SK-N-SH treated with all-trans-retinoic acid at 6 μM for 48 hours (cell line): ENCODE measurements around the gene RO60.

Experiments
- ATAC-seq: fragments of 200-7000 bp; cut with Tn5 transposase; 3 replicates; pipeline ENCODE4 v1.9.1; 2020; ENCODE audit warnings: mild to moderate bottlenecking, moderate library complexity
- BACH2 ChIP-seq: fragments of 250-450 bp; sonication (Bioruptor Pico); IDR thresholded peaks from 2 replicates; pipeline ENCODE4 v1.9.0; 2021; ENCODE audit warnings: mild to moderate bottlenecking, borderline replicate concordance
- CSDC2 ChIP-seq: fragments of 250-450 bp; sonication (Bioruptor Pico); IDR thresholded peaks from 2 replicates; pipeline ENCODE4 v1.5.0; 2020; ENCODE audit warnings: mild to moderate bottlenecking, moderate library complexity
- CSRNP3 ChIP-seq: fragments of 250-450 bp; sonication (Bioruptor Pico); IDR thresholded peaks from 2 replicates; pipeline ENCODE4 v1.5.1; 2021; ENCODE audit warnings: mild to moderate bottlenecking, moderate library complexity
- ESRRG ChIP-seq: fragments of 250-450 bp; sonication (Bioruptor Pico); IDR thresholded peaks from 2 replicates; pipeline ENCODE4 v1.6.1; 2021; ENCODE audit warnings: mild to moderate bottlenecking
- GLIS3 ChIP-seq: fragments of 250-450 bp; sonication (Bioruptor Pico); IDR thresholded peaks from 2 replicates; pipeline ENCODE4 v1.5.0; 2020; ENCODE audit warnings: mild to moderate bottlenecking, moderate library complexity
- ISL1 ChIP-seq: fragments of 250-450 bp; sonication (Bioruptor Pico); IDR thresholded peaks from 2 replicates; pipeline ENCODE4 v2.1.2; 2022; ENCODE audit warnings: mild to moderate bottlenecking, moderate library complexity
- OSR1 ChIP-seq: fragments of 250-450 bp; sonication (Bioruptor Pico); IDR thresholded peaks from 2 replicates; pipeline ENCODE4 v1.8.0; 2022; ENCODE audit warnings: moderate library complexity, mild to moderate bottlenecking, inconsistent platforms
- POU6F1 ChIP-seq: fragments of 250-450 bp; sonication (Bioruptor Pico); IDR thresholded peaks from 2 replicates; pipeline ENCODE4 v1.8.0; 2021; ENCODE audit warnings: low read depth, mild to moderate bottlenecking, moderate library complexity, borderline replicate concordance
- PPARA ChIP-seq: fragments of 250-450 bp; sonication (Bioruptor Pico); IDR thresholded peaks from 2 replicates; pipeline ENCODE4 v1.5.0; 2020; ENCODE audit warnings: mild to moderate bottlenecking, borderline replicate concordance
- SNAI2 ChIP-seq: fragments of 250-450 bp; sonication (Bioruptor Pico); IDR thresholded peaks from 2 replicates; pipeline ENCODE4 v1.5.0; 2020; ENCODE audit warnings: mild to moderate bottlenecking, moderate library complexity
- TCF4 ChIP-seq: fragments of 250-450 bp; sonication (Bioruptor Pico); IDR thresholded peaks from 2 replicates; pipeline ENCODE4 v1.8.0; 2021; ENCODE audit warnings: mild to moderate bottlenecking, moderate library complexity, borderline replicate concordance
- TOX ChIP-seq: fragments of 250-450 bp; sonication (Bioruptor Pico); IDR thresholded peaks from 2 replicates; pipeline ENCODE4 v1.8.0; 2021; ENCODE audit warnings: mild to moderate bottlenecking, moderate library complexity, borderline replicate concordance
- ZC3H10 ChIP-seq: fragments of 250-450 bp; sonication (Bioruptor Pico); IDR thresholded peaks from 2 replicates; pipeline ENCODE4 v1.5.1; 2021; ENCODE audit warnings: mild to moderate bottlenecking, moderate library complexity
- ZFP3 ChIP-seq: fragments of 250-450 bp; sonication (Bioruptor Pico); IDR thresholded peaks from 2 replicates; pipeline ENCODE4 v1.5.0; 2020; ENCODE audit warnings: mild to moderate bottlenecking, moderate library complexity
- ZFP30 ChIP-seq: fragments of 450-650 bp; formaldehyde crosslinking; IDR thresholded peaks from 2 replicates; pipeline ENCODE4 v1.5.0; 2022; ENCODE audit warnings: mild to moderate bottlenecking, moderate library complexity
- ZNF565 ChIP-seq: fragments of 450-650 bp; formaldehyde crosslinking; conservative IDR thresholded peaks from 2 replicates; pipeline ENCODE4 v1.5.0; 2020; ENCODE audit warnings: low read depth, mild to moderate bottlenecking, moderate library complexity
- ZNF70 ChIP-seq: fragments of 450-650 bp; formaldehyde crosslinking; IDR thresholded peaks from 2 replicates; pipeline ENCODE4 v1.5.0; 2020; ENCODE audit warnings: mild to moderate bottlenecking, moderate library complexity
- ZNF8 ChIP-seq: fragments of 450-650 bp; formaldehyde crosslinking; IDR thresholded peaks from 2 replicates; pipeline ENCODE4 v1.5.0; 2020; ENCODE audit warnings: mild to moderate bottlenecking, moderate library complexity
- TF ChIP-seq, protein P1 (sequence below): fragments of 250-450 bp; sonication (Bioruptor Pico); IDR thresholded peaks from 2 replicates; pipeline ENCODE4 v1.5.0; 2020; ENCODE audit warnings: mild to moderate bottlenecking, moderate library complexity
- TF ChIP-seq, protein P2 (sequence below): fragments of 250-450 bp; sonication (Bioruptor Pico); IDR thresholded peaks from 2 replicates; pipeline ENCODE4 v1.8.0; 2020; ENCODE audit warnings: mild to moderate bottlenecking, moderate library complexity, borderline replicate concordance
- TF ChIP-seq, protein P3 (sequence below): fragments of 250-450 bp; sonication (Bioruptor Pico); IDR thresholded peaks from 2 replicates; pipeline ENCODE4 v1.5.1; 2020; ENCODE audit warnings: low read depth, mild to moderate bottlenecking, moderate library complexity

The RO60 gene

GRCh38 chr1:193013005-193013404 lies 46.4 kb upstream of the RO60 start (continued):
- TF ChIP-seq, protein P1, sequence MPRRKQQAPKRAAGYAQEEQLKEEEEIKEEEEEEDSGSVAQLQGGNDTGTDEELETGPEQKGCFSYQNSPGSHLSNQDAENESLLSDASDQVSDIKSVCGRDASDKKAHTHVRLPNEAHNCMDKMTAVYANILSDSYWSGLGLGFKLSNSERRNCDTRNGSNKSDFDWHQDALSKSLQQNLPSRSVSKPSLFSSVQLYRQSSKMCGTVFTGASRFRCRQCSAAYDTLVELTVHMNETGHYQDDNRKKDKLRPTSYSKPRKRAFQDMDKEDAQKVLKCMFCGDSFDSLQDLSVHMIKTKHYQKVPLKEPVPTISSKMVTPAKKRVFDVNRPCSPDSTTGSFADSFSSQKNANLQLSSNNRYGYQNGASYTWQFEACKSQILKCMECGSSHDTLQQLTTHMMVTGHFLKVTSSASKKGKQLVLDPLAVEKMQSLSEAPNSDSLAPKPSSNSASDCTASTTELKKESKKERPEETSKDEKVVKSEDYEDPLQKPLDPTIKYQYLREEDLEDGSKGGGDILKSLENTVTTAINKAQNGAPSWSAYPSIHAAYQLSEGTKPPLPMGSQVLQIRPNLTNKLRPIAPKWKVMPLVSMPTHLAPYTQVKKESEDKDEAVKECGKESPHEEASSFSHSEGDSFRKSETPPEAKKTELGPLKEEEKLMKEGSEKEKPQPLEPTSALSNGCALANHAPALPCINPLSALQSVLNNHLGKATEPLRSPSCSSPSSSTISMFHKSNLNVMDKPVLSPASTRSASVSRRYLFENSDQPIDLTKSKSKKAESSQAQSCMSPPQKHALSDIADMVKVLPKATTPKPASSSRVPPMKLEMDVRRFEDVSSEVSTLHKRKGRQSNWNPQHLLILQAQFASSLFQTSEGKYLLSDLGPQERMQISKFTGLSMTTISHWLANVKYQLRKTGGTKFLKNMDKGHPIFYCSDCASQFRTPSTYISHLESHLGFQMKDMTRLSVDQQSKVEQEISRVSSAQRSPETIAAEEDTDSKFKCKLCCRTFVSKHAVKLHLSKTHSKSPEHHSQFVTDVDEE (CRISPR knock-in tag), result no peak
- TF ChIP-seq SNAI2, result no peak
- TF ChIP-seq BACH2, result no peak
- TF ChIP-seq ZFP3, result no peak
- TF ChIP-seq, all 23 proteins: peak for 0

DNA sequence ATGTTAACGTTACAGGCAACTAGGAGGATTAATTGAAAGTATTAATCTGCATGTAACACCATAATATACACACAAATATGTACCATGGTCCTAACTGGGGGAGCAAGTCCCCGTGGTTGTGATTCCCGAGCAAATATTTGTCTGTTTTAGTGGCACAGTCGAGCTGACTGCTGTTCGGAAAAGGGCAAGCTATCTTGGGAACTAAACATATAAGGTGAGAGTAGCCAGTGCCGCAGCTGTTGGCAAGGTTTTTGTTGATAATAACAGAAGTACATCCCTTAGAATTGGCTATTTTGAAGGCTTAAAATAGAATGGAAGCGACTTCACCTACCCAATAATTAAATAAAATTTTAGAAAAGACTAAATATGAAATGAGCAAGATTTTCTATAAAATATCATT lies 45.7 kb upstream of the RO60 start:
- TF ChIP-seq SNAI2 (no peak), POU6F1 (CRISPR knock-in tag) (no peak), TOX (CRISPR knock-in tag) (no peak)
- no peak for ATAC-seq

DNA sequence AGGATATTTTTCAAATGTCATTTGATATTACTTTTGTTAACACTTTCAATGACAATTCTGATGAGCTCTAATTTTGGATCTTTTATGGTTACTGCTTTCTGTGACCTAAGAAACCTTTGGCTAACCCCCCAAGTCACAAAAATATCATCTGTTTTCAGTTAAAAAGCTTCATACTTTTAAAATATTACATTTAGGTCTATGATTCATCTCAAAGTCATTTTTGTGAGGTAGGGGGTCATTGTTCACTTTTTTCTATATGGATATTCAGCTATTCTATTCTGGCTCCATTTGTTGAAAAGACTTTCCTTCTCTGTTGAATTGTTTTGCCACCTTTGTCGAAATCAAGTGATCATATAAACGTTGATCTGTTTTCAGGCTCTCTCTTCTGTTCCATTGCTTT lies 45.0 kb upstream of the RO60 start:
- TF ChIP-seq TCF4 (CRISPR knock-in tag), result no peak
- TF ChIP-seq, protein P2, sequence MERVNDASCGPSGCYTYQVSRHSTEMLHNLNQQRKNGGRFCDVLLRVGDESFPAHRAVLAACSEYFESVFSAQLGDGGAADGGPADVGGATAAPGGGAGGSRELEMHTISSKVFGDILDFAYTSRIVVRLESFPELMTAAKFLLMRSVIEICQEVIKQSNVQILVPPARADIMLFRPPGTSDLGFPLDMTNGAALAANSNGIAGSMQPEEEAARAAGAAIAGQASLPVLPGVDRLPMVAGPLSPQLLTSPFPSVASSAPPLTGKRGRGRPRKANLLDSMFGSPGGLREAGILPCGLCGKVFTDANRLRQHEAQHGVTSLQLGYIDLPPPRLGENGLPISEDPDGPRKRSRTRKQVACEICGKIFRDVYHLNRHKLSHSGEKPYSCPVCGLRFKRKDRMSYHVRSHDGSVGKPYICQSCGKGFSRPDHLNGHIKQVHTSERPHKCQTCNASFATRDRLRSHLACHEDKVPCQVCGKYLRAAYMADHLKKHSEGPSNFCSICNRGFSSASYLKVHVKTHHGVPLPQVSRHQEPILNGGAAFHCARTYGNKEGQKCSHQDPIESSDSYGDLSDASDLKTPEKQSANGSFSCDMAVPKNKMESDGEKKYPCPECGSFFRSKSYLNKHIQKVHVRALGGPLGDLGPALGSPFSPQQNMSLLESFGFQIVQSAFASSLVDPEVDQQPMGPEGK, result no peak
- TF ChIP-seq ZNF70, result no peak
- TF ChIP-seq ZFP3, result no peak
- TF ChIP-seq OSR1 (CRISPR knock-in tag), result no peak
- TF ChIP-seq TOX (CRISPR knock-in tag), result 0 out of 2 replicates have a peak, but pooled peaks have one; percentile 58

DNA sequence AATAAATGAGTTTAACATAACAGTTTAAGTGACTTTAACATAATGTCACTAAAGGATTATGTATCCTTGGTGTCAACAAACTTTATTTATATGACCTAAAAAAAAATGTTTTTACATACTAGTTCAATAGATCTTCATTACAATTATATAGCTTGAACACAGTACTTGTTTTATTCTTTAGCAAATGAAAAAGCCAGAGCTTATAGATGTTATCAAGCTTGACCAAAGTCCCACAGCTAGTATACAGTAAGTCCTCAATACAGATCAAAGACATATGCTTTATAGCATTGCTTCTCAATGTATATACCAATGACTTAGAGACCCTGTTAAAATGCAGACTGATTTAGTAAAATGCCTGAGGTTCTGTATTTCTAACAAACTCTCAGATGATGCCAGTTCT lies 42.6 kb upstream of the RO60 start:
- no peak for ATAC-seq
- no peak for TF ChIP-seq BACH2
- TF ChIP-seq, protein P1 (CRISPR knock-in tag), result no peak
- no peak for TF ChIP-seq CSDC2
- TF ChIP-seq ZFP30 (CRISPR knock-in tag), result no peak
- TF ChIP-seq CSRNP3 (CRISPR knock-in tag), result no peak
- TF ChIP-seq TCF4 (CRISPR knock-in tag), result no peak
- TF ChIP-seq, protein P3, sequence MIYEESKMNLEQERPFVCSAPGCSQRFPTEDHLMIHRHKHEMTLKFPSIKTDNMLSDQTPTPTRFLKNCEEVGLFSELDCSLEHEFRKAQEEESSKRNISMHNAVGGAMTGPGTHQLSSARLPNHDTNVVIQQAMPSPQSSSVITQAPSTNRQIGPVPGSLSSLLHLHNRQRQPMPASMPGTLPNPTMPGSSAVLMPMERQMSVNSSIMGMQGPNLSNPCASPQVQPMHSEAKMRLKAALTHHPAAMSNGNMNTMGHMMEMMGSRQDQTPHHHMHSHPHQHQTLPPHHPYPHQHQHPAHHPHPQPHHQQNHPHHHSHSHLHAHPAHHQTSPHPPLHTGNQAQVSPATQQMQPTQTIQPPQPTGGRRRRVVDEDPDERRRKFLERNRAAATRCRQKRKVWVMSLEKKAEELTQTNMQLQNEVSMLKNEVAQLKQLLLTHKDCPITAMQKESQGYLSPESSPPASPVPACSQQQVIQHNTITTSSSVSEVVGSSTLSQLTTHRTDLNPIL (CRISPR knock-in tag), result no peak
- no peak for TF ChIP-seq POU6F1 (CRISPR knock-in tag)
- TF ChIP-seq ZNF565 (CRISPR knock-in tag), result no peak
- TF ChIP-seq ZNF8 (CRISPR knock-in tag), result no peak
- TF ChIP-seq ESRRG (CRISPR knock-in tag), result no peak
- no peak for TF ChIP-seq TOX (CRISPR knock-in tag)
- TF ChIP-seq PPARA, result no peak
- TF ChIP-seq ZFP3, result no peak
- no peak for TF ChIP-seq GLIS3 (CRISPR knock-in tag)
- TF ChIP-seq ZNF70, result no peak
- no peak for TF ChIP-seq ISL1 (CRISPR knock-in tag)
- TF ChIP-seq OSR1 (CRISPR knock-in tag), result no peak
- no peak for TF ChIP-seq ZC3H10

More for the DNA sequence above, 45.0 kb upstream of the RO60 start:
- peak; percentile 23 for ATAC-seq
